ENCODE measurements around the gene ZNF362.

The ZNF362 gene

DNA sequence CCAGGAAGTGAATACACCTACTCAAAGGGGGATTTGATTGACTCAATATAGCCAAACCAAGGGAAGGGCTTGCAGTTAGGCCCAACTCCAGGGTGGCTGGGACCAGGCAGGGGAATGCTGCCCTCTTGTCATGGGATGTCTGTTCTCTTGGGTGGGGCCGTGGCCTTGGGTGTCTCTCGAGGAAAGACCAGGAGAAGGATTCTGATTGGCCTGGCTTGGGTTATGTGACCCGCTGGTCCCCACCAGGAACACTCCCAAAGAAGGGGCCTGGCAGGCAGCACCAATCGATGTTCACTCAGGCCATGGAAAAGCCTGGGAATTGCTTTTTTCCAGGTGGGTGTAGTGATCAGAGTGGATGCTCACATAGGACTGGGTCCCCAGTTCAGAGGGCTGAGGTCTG is 10.1 kb upstream of the ZNF362 start:
- DNase-seq = no peak

DNA sequence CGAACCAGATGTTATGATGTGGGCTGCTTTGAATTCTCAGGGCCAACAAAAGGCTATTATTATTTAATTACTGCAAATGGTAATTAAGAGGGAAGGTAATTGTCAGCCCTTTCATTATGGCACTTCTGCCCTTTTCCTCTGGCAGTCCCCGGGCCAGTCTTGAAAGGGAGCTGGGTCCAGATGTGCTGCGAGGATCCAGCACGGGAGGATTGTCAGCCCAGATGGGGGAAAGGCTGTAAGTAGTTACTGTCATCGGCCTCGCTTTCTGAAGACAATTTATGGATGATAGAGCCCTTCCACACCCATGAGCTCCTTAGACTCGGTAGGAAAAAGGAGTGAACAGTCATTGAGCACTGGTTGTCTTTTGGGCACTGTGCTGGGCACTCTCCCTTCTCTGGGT is 8.7 kb upstream of the ZNF362 start:
- no peak for DNase-seq

DNA sequence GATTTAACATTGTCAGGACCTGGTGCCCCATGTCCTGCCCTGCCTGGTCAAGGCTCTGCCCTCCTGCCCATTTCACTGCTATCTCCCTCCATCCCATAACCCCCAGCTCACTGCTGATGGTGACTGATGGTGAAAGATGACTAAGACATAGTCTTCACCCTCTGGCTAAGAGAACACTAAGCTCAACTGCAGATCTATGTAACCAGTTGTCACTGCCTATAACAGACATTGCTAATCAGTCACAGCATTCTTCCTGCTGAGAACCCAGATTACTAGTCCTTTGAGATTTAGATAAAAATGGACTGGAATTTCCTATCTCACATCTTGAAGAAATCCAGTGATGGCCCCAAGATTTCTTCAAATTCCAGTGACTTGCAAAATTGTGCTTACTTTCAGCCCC is 8.0 kb upstream of the ZNF362 start:
- DNase-seq = no peak

DNA sequence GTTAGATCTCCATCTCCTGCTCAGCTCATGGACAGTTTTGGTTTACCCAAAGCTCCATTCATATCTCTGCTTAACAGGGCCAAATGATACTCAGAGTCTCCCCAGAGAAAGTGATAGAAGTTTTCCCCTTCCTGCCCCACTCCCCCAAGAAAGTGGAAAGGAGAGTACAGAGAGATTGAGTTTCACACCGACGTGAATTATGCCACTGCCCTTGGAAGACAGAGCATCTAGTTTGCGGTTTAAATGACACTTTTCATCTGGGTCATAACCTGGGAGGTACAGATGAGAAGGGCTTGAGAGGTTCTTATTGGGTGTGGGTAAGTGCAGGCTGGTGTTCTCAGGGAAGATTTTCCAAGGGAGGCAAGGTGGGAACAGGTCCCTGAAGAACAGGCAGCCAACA is 6.9 kb upstream of the ZNF362 start:
- no peak for DNase-seq

DNA sequence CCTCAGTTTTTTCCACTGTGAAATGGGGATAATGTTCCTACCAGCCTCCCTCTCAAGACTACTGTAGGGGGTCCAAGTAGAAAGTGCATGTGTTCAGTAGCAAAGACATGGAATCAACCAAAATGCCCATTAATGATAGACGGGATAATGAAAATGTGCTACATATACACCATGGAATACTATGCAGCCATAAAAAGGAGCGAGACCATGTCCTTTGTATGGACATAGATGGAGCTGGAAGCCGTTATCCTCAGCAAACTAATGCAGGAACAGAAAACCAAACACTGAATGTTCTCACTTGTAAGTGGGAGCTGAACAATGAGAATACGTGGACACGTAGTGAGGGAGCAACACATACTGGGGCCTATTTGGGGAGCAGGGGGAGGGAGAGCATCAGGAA is 6.1 kb upstream of the ZNF362 start:
- no peak for DNase-seq

DNA sequence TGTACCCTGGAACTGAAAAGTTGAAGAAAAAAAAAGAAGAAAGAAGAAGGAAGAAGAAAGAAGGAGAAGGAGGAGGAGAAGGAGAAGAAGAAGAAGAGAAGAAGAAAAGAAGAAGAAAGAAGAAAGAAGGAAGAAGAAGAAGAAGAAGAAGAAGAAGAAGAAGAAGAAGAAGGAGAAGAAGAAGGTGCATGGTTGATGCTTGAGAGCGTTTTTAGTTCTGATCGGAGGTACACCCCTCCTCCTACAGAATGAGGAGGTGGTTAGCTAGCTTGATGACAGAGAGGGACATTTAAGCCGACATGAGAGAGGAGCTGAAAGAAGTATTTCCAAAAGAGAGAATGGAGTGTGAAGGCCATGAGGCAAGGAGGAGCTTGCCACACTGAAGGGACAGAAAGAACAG is 5.6 kb upstream of the ZNF362 start:
- DNase-seq = no peak

DNA sequence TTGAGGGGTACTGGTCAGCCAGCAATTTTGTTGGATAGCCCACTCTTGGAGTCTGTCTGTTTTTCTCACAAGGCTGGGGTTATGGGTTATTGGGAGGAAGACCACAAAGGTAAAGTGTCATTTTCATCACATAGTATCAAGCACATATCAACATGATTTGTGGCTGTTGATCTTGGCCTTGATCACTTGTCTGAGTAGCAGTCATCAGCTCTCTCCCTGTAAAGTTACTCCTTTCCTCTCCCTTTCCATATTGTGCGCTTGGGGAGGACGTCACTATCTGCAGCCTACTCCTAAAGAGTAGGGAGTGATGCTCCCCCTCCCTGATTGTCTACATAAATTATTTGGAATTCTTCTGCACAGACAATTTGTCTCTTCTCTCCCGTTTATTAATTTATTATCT is 1.8 kb upstream of the ZNF362 start:
- no peak for DNase-seq

DNA sequence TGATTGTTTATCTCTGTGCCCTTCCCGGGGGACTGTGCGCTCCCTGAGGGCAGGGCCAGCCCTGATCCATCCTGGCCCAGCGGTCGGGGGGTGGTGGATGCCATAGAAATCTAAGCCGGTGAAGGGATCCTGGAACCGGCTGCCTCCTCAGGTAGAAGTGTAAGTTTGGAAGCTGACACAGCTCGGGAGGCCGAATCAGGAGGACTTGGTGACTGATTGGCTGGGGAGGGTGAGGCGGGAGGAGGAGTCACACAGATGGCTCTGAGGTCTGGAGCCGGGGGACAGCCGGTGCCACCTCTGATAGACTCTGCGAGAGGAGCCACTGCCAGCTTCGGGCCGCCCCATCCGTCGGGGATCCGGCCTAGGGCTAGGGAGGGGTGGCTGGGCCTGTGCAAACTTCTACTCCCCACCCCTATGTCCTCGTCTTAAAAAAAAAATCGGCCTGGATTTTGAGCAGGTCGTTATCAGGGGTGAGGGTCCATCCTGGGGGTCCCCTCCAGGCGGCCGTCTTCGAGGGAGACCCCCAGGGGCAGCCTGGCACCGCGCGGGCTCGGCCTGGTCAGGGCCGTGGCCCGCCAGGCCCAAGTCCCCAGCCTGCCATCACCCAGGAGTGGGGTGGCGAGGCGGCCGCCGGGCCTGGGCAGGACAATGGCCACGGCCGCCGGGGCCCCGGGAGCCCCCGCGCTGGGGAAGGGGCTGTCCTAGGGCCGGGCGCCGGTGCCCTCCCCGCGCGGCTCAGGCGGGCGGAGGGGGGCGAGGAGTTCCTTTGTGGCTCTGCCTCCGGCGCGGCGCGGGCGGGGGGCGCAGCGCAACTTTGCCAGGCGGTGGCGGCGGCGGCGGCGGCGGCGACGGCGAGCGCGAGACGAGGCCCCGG is 708 bp upstream of the ZNF362 start:
- DNase-seq = peak; percentile 51 to 63

DNA sequence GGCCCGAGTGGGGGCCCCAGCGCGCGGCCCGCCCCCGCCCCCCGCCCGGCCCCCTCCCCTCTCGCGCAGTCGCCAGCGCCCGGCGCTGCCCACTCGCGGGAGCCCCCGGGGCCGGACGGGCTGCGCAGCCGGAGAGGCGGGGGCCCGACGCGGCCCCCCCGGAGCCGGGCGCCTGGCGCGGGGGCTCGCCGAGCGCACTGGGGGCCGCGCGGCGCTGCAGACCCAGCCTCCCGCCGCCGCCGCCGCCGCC is 146 bp upstream of the ZNF362 start:
- no peak for DNase-seq

DNA sequence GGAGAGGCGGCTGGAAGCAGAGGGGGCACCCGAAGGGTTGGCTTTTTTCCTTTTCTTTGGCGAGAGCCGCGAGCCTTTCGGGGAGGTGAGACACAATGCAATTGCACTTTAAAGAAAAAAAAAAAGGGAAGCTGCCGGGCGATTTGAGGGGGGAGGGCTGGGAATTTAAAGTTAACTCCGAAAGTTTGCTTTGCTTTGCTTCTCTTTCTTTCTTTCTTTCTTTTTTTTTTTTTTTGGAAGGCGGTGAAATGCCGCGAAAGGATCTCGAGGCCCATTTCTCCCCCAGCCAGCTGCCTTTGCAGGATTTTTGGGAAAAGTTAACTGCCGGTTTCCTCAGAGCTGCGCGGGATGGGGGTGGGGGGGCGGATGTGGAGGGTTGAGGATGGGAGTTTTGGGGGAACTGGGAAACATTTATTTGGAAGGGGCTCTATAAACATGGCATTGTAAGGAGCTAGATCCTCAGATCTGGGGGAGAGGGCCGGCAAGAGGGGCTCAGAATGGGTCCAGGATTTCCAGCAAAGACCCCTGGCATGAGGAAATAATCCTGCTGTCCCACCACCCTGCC is 997 bp downstream of the ZNF362 start:
- DNase-seq = no peak

DNA sequence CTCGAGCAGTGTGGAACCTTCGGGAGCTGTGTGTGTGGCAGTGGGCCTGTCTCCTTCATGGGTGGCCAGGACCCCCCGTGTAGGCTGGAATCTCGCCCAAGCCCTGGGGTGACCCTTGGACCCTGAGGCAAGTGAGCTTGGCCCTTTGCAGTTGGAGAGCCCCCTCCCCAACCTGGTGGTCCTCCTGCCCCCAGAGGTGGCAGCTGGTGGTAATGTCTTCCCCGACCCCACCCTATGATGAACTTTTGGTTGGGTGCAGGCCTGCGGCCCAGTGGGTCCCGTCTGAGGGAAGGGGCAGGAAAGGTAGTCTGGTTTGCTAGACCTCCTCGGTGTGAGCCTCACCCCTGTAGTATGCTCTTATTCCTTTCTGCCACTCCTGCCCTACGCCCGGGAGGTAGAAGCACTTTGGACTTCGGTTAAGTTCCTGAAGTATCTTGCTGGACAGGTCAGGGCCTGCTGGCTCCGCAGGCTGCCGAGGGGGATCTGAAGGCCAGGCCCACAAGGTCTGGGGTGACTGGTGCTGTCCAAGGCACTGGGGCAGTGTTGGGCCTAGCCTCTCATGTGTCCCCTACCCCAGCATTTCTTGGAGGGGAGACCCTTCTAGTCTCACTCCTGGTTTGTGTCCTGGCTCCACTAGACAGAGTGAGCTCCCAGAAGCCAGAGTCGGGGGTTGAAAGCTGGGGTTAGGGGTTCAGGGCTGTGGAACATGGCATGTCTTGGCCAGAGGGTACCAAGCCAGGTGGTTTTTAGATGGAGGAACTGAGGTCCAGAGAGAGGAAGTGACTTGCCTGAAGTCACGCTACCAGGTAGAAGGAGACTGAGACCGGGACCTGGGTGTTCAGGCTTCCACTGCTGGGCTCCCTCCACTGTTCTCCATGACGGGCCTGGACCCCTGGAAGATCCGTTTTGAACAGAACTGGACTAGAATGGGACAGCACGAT is 1.8 kb downstream of the ZNF362 start:
- no peak for DNase-seq

DNA sequence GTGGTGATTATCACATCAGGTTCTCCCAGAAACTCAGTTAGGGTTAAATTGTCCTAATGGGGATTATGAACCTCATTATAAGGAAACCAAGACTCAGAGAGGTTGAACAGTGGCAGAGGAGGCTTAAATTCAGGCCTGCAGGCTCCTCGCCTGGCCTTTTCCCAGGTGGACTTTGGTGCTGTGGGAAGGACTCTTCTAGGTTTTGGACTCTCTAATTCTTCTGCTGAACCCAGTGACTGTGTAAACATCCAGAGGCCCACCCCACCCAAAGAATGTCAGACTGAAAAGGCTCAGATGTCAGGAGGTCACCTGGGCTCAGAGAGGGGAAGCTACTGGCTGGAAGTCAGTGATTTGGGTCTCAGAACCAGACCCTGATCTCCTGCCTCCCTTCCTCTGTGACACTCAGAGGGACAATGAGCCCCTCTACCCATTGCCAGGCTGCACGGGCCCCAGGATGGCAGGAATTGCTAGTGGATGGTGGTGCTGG is 2.5 kb downstream of the ZNF362 start:
- no peak for DNase-seq

DNA sequence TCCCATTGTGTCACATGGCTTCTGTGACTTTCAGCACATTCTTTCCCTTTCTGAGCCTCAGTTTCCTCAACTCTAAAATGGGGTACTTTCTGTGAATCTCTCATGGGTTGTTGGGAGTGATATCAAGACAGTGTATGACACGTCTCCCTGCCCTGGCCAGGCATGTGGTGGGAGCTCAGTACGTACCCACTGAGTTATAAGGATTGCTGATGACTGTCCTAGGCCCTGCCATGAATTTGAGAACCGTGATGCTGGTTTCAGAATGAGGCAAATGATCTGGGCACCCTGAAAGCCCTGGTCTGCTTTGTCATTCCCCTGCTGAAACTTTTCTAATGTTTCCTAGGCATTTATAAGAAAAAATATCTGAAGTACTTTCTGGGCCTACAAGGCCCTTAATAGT is 3.6 kb downstream of the ZNF362 start:
- no peak for DNase-seq

DNA sequence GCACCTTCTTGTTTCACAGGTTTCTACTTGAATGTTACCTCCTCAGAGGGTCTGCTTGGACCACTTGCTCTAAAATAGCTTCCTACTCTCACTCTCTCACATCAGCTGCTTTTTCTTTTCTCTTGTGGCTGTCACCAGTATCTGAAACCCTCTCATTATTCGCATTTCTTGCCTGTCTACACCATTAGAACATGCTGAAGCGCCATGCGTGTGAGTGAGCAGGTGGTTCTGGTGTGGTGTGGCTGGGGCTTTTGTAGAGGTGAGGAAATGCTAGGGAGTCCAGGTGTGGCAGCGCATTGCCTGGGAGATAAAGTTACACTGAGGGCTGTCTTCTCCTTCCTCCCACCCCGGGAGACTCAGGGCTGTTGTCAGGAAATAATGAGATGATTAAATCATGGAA is 4.1 kb downstream of the ZNF362 start:
- no peak for DNase-seq

DNA sequence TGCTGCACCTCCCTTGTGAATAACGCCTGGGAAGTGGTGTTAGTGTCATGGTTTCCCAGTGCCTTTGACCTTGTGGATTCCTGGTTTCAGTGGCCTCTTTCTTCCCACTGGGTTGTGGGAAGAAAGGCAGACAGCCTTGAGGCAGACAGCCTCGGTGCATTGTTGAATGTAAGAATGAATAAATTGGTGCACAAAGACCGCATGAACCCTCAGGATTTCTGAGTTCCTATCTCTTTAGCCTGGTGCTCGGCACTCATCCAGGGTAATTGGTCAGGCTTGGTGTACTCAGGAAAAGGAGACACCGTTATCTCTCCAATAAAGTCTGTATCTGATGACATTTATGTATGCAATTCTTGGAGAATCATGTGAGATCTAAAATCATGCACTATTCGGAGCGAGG is 5.1 kb downstream of the ZNF362 start:
- no peak for DNase-seq

DNA sequence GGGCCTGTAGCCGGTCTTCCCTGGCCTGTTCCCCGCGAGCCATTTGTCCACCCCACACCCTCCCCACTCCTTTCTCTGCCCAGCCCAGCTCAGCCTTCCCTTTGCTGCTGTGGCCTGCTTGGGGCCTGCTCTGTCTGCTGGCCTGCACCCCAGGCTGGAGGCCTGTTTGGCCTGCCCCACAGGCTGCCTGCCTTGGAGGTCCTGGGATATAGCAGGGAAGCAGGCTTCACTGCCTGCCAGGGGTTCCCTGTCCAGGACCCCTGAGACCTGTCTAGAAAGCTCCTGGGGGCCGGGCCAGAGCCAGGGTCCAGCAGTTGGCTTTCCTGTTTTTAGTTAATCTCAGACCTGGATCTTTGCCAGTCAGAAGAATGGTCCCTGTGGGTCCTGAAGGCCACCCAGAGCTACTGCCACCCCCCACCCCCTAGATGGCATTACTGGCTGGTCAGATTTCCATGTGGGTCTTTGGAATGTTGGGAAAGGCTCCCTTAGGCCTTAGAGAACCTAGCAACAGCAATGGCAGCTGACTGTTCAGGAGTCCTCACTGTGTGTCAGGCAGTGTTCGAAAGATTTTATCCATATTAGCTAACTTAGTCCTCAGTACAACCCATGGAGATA is 7.7 kb downstream of the ZNF362 start:
- DNase-seq = no peak

DNA sequence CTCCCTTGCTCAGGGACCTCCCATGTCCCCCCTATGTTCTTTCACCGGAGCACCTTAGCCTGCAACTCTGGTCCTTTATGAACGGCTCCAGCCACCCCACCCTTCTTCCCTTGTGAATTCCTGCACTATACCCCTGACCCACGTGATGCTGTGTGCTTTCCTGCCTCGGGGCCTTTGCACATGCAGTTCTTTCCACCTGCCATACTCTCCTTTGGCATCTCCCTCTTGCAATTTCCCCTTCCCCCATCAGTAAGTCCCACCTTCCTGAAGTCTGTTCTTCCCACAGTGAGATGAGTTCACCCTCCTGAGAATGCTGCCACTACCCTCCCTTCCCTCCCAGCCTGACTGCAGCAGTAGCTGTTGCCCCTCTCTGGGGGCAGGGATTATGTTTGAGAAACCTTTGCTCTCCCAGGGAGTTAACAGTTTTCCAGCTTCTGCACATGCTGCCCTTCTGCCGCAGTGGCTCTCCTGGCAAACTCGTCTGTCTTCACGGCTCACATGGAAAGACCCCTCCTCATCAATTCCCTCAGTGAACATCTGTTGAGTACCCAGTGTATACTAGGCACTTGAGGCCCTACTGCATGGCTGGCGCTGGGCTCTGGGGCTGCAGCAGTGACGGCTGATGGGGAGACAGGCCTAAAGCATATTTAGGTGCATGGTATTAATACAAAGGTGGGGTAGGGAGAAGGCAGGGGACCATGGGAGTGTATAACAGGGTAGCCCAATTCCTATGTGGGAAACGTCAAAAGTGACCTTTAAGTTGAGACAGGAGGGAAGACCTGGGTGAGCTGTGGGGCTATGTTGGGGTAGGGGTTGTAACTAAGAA is 9.7 kb downstream of the ZNF362 start:
- no peak for DNase-seq

DNA sequence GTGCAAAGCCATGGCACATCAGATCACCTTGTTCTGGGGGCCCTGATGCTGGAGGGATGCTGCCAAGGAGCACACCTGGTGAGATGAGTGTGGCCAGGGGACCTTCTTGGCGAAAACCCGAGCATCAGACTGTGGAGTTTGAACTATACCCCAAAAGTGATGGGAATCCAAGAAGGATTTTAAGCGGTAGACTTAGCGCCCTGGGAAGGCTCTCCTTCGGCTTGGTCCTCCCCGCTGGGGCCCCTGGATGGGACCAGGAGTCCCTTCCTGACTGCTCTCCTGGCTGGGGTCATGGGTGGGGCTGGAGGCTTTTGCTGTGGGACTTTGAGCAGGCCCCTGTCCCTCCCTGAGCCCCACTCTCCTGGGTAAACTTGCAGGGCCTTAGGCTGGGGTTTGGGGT is 10.5 kb downstream of the ZNF362 start:
- DNase-seq = no peak

DNA sequence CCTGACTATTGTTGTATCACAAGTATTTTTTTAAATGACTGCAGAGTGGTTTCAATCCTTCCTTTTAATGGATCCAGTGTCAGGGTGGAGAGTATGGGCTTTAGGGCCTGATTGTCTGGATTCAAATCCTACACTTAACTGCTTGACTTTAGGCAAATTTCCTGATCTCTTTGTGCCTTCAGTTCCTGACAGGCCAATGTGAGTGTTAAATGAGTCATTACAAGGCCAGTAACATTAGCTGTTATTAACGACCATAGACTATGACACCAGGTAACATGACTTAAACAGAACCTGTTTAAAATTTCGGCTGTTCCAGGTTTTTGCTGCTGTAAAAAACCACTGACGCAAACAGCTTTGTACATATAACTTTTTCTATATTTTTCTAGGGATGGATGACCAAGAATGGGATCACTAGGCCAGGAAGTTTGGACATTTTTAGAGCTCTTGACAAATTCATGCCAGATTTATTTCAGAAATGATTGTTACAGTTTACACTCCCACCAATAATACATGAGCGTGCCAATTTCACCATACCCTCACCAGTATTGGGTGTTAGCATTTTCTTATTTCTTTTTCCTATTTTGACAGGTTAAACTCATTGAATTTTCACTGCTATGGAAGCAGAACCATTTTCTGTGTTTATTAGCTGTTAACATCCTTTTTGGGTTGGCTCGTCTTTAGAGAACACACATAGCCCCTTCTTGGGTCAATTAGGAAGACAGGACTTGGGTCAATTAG is 11.3 kb downstream of the ZNF362 start:
- DNase-seq = no peak

DNA sequence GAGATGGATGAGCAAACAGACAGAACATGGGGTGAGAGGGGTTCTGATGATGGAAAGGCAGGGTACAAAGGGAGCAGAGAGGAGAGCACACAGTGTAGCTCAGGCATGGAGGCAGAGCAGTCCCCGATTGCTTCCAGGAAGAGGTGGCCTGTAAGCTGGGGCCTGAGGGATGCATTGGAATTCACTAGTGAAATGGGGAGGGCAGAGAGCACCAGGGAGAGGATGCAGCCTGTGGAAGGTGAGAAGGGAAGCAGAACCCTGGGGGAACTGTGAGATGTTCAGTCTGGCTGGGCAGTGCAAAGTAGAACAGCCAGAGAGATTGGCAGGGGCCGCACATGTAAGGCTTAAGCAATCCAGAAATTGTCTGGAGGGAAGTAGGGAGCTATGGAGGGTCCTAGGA is 12.2 kb downstream of the ZNF362 start:
- DNase-seq = no peak

DNA sequence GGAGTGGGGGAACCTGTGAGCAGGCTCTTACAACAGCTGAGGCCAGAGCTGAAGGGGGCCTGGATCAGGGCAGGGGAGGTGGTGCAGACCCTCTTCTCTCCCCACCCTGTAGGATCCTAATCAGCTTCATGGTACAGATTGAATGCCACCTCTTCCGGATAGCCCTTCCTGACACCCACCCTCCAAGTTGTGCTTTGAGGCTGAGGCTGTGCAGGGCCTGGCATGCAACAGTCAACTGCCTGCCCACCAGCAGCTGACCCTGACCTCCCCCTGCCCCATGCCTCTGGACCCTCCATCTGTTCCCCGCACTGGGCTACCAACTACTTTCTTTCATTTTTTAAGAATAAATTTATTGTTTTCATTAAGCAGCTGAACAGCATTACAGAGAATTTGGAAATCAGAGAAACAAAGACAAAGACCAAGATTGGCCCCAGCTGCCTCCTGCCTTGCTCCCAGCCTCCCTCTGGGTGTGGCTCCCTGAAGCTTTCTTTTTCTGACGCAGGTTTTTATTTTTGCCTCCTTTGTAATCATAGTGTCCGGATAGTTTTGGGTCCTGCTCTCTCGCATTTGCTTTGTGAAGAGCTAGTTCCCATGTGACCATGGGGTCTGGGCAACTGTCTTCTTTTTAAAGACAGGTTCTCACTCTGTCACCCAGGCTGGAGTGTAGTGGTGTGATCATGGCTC is 12.8 kb downstream of the ZNF362 start:
- DNase-seq = no peak

All from stimulated activated CD4-positive, alpha-beta T cell treated with anti-CD3 and anti-CD28 coated beads, Interleukin-2, amount 100 ng/mL, for 24 hours (primary cell).